Rectal smooth muscle tissue (tissue), 1 donor: Measurements from ENCODE around the gene DENND1A.

Source experiments
- H3K27ac ChIP-seq: one replicate; pipeline ENCODE4 v1.7.0; 2013; ENCODE audit warnings: low read depth, low read length, inconsistent platforms
- H3K27me3 ChIP-seq: one replicate; pipeline ENCODE4 v1.7.0; 2013; ENCODE audit warnings: low read length; ENCODE audit not compliant: control insufficient read depth, insufficient read depth
- H3K36me3 ChIP-seq: one replicate; pipeline ENCODE4 v1.7.0; 2013; ENCODE audit warnings: low read length; ENCODE audit not compliant: control insufficient read depth, insufficient read depth
- H3K4me1 ChIP-seq: one replicate; pipeline ENCODE4 v1.7.0; 2013; ENCODE audit warnings: low read length; ENCODE audit not compliant: control insufficient read depth, insufficient read depth
- H3K4me3 ChIP-seq: one replicate; pipeline ENCODE4 v1.7.0; 2013; ENCODE audit warnings: low read length
- H3K9ac ChIP-seq: one replicate; pipeline ENCODE4 v1.7.0; 2013; ENCODE audit warnings: low read length

The DENND1A gene

GRCh38 chr9:123361731-123362510 is 568.0 kb downstream of the DENND1A start:
- H3K36me3 ChIP-seq: no peaks in the 10 kb centered on the region
- H3K27me3 ChIP-seq: peaks cover 2% of the 10 kb centered on the region
- no peak overlapping the region for H3K27ac ChIP-seq
- H3K4me3 ChIP-seq: no peak overlapping the region
- H3K4me1 ChIP-seq: no peaks in the 10 kb centered on the region
- no peak overlapping the region for H3K9ac ChIP-seq

- Histone ChIP-seq H3K9ac (no peak overlapping the region), H3K27me3 (peaks cover 2% of the 10 kb centered on the region), H3K4me1 (no peaks in the 10 kb centered on the region), H3K4me3 (no peak overlapping the region), H3K27ac (no peak overlapping the region), H3K36me3 (no peaks in the 10 kb centered on the region)
Measured at GRCh38 chr9:123361086-123361730, 568.7 kb downstream of the DENND1A start.

GRCh38 chr9:123360161-123361085 is 569.5 kb downstream of the DENND1A start:
- Histone ChIP-seq H3K36me3 (no peaks in the 10 kb centered on the region), H3K27ac (no peak overlapping the region), H3K9ac (no peak overlapping the region), H3K4me1 (no peaks in the 10 kb centered on the region), H3K4me3 (peak overlapping the region; percentile 7), H3K27me3 (peaks cover 2% of the 10 kb centered on the region)

- peaks cover 2% of the 10 kb centered on the region for H3K27me3 ChIP-seq
- H3K4me3 ChIP-seq: no peak overlapping the region
- H3K9ac ChIP-seq: no peak overlapping the region
- no peak overlapping the region for H3K27ac ChIP-seq
- no peaks in the 10 kb centered on the region for H3K4me1 ChIP-seq
- no peaks in the 10 kb centered on the region for H3K36me3 ChIP-seq
Measured at GRCh38 chr9:123359546-123359945, 570.4 kb downstream of the DENND1A start.

- Histone ChIP-seq H3K4me3 (no peak overlapping the region), H3K27ac (no peak overlapping the region), H3K9ac (no peak overlapping the region), H3K27me3 (peaks cover 2% of the 10 kb centered on the region), H3K36me3 (no peaks in the 10 kb centered on the region), H3K4me1 (no peaks in the 10 kb centered on the region)
Measured at GRCh38 chr9:123359106-123359505, 570.8 kb downstream of the DENND1A start.

GRCh38 chr9:123358181-123358905 is 571.6 kb downstream of the DENND1A start:
- H3K4me1 ChIP-seq: no peaks in the 10 kb centered on the region
- no peak overlapping the region for H3K9ac ChIP-seq
- no peak overlapping the region for H3K4me3 ChIP-seq

GRCh38 chr9:123357743-123358059 is 572.2 kb downstream of the DENND1A start:
- no peaks in the 10 kb centered on the region for H3K27me3 ChIP-seq
- H3K36me3 ChIP-seq: no peaks in the 10 kb centered on the region
- H3K4me3 ChIP-seq: no peak overlapping the region
- no peaks in the 10 kb centered on the region for H3K4me1 ChIP-seq
- H3K9ac ChIP-seq: no peak overlapping the region
- no peak overlapping the region for H3K27ac ChIP-seq

More at GRCh38 chr9:123358181-123358905, 571.6 kb downstream of the DENND1A start:
- Histone ChIP-seq H3K27ac (no peak overlapping the region), H3K36me3 (no peaks in the 10 kb centered on the region), H3K27me3 (no peaks in the 10 kb centered on the region)

GRCh38 chr9:123356851-123357742 is 572.8 kb downstream of the DENND1A start:
- no peak overlapping the region for H3K4me3 ChIP-seq
- no peak overlapping the region for H3K27ac ChIP-seq
- no peaks in the 10 kb centered on the region for H3K4me1 ChIP-seq
- no peak overlapping the region for H3K9ac ChIP-seq
- no peaks in the 10 kb centered on the region for H3K27me3 ChIP-seq
- no peaks in the 10 kb centered on the region for H3K36me3 ChIP-seq

- H3K4me1 ChIP-seq: no peaks in the 10 kb centered on the region
- no peak within 1 kb of the TSS for H3K9ac ChIP-seq
- H3K4me3 ChIP-seq: no peak within 1 kb of the TSS
- no peak within 1 kb of the TSS for H3K27ac ChIP-seq
- H3K27me3 ChIP-seq: no peaks in the 10 kb centered on the region
- no peaks in the 10 kb centered on the region for H3K36me3 ChIP-seq
Measured at GRCh38 chr9:123355761-123356431, 574.0 kb downstream of the DENND1A start, which contains the start of gene CRB2. Gene CRB2 (plus strand): TSS chr9:123356197. CDS start chr9:123356261, 64 bp downstream.

- no peak overlapping the region for H3K27ac ChIP-seq
- no peak overlapping the region for H3K4me3 ChIP-seq
- H3K4me1 ChIP-seq: no peaks in the 10 kb centered on the region
- no peaks in the 10 kb centered on the region for H3K36me3 ChIP-seq
- no peaks in the 10 kb centered on the region for H3K27me3 ChIP-seq
- H3K9ac ChIP-seq: no peak overlapping the region
Measured at GRCh38 chr9:123354806-123355508, 575.0 kb downstream of the DENND1A start.
